ENCODE data around the gene TBX20.

- TF ChIP-seq, protein P1, sequence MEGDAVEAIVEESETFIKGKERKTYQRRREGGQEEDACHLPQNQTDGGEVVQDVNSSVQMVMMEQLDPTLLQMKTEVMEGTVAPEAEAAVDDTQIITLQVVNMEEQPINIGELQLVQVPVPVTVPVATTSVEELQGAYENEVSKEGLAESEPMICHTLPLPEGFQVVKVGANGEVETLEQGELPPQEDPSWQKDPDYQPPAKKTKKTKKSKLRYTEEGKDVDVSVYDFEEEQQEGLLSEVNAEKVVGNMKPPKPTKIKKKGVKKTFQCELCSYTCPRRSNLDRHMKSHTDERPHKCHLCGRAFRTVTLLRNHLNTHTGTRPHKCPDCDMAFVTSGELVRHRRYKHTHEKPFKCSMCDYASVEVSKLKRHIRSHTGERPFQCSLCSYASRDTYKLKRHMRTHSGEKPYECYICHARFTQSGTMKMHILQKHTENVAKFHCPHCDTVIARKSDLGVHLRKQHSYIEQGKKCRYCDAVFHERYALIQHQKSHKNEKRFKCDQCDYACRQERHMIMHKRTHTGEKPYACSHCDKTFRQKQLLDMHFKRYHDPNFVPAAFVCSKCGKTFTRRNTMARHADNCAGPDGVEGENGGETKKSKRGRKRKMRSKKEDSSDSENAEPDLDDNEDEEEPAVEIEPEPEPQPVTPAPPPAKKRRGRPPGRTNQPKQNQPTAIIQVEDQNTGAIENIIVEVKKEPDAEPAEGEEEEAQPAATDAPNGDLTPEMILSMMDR (conservative IDR thresholded peaks at IDR 0.05 in 1 of 2, IDR thresholded peaks at IDR 0.05 in 1 of 2; ENCODE audit: extremely low read depth in 1 of 2, insufficient read depth in 1 of 2, low read depth in 1 of 2, low read length in 2 of 2), result no peak
- peak; percentile 82 for TF ChIP-seq EZH2 (IDR thresholded peaks at IDR 0.05; ENCODE audit: borderline replicate concordance, low read length)
Observed at GRCh38 chr7:35261476-35262285, 7.8 kb upstream of the TBX20 start.

All from mammary epithelial cell (primary cell).